H1 (cell line): ENCODE results near the gene SCGB1C2. TPM values are rescaled to one million over a fixed set of nuclear protein-coding genes. Genes with fewer than 3 reads are reported as not detected.

ENCODE experiments used
- CTCF ChIA-PET: fragments of 300-600 bp; sonication (Branson Sonifier 250); formaldehyde crosslinking; loops from one replicate; lab custom pipeline; 2021; ENCODE audit not compliant: partially characterized antibody; lab: Charles Lee
- POLR2A ChIA-PET: fragments of 300-600 bp; sonication (Branson Sonifier 250); formaldehyde crosslinking; loops from one replicate; lab custom pipeline; 2021; ENCODE audit warnings: inconsistent platforms; ENCODE audit not compliant: partially characterized antibody; lab: Charles Lee
- DNase-seq, 2 experiments: peaks; one replicate each; pipeline versions ENCODE4 v3.0.0 to v3.0.0-alpha.2; 2010 to 2022; ENCODE audit warnings: low spot score in 2 of 2, low read depth in 1 of 2, mixed read lengths in 1 of 2
- FAIRE-seq: peaks from 2 replicates; lab custom pipeline; 2011; peaks lifted over from hg19 to GRCh38; lab: Jason Lieb, UNC
- H2AFZ ChIP-seq: 2 replicates; pipeline ENCODE4 v1.8.1; 2012; ENCODE audit warnings: low read length, inconsistent platforms
- H2AK5ac ChIP-seq: 2 replicates; pipeline ENCODE4 v1.6.1; 2013; ENCODE audit warnings: low read depth, low read length
- H2BK120ac ChIP-seq: replicated peaks from 2 replicates; pipeline ENCODE3; 2013; ENCODE audit warnings: low read depth, low read length, inconsistent platforms
- H2BK12ac ChIP-seq: 2 replicates; pipeline ENCODE4 v1.6.1; 2013; ENCODE audit warnings: low read depth, low read length
- H2BK15ac ChIP-seq: 2 replicates; pipeline ENCODE4 v1.6.1; 2013; ENCODE audit warnings: low read length
- H2BK20ac ChIP-seq: 2 replicates; pipeline ENCODE4 v1.6.1; 2013; ENCODE audit warnings: low read length
- H2BK5ac ChIP-seq: 2 replicates; pipeline ENCODE4 v1.6.1; 2013; ENCODE audit warnings: low read depth, low read length
- H3K14ac ChIP-seq: 2 replicates; pipeline ENCODE4 v1.6.1; 2013; ENCODE audit warnings: inconsistent platforms; ENCODE audit not compliant: insufficient read length
- H3K18ac ChIP-seq: 2 replicates; pipeline ENCODE4 v1.6.1; 2013; ENCODE audit warnings: low read length; ENCODE audit errors: extremely low read depth
- H3K23ac ChIP-seq: 2 replicates; pipeline ENCODE4 v1.6.1; 2013; ENCODE audit warnings: inconsistent platforms; ENCODE audit not compliant: insufficient read length
- H3K23me2 ChIP-seq: 2 replicates; pipeline ENCODE4 v1.6.1; 2013; ENCODE audit warnings: low read depth, low read length
- H3K27ac ChIP-seq: 2 replicates; pipeline ENCODE4 v1.6.1; 2011; ENCODE audit warnings: low read depth, low read length, inconsistent platforms
- H3K27me3 ChIP-seq, 4 experiments: replicated peaks in 1 of 4; 1 replicate in 1 of 4; 2 replicates in 3 of 4; pipeline versions ENCODE4 v1.6.1 to v1.8.1; 2011 to 2013; ENCODE audit warnings: low read length in 3 of 4, mild to moderate bottlenecking in 3 of 4, inconsistent platforms in 2 of 4, mixed read lengths in 2 of 4, moderate library complexity in 1 of 4; ENCODE audit not compliant: control insufficient read depth in 3 of 4, insufficient read depth in 3 of 4; ENCODE audit errors: extremely low read depth in 1 of 4
- H3K36me3 ChIP-seq, 4 experiments: 2 replicates each; pipeline versions ENCODE4 v1.6.1 to v1.8.1; 2011 to 2013; ENCODE audit warnings: mild to moderate bottlenecking in 4 of 4, low read length in 3 of 4, moderate library complexity in 2 of 4, control low read depth in 1 of 4, inconsistent platforms in 1 of 4; ENCODE audit not compliant: insufficient read depth in 4 of 4, control insufficient read depth in 2 of 4
- H3K4ac ChIP-seq: replicated peaks from 2 replicates; pipeline ENCODE3; 2013; ENCODE audit warnings: low read length, low read depth, mixed read lengths, inconsistent platforms; ENCODE audit not compliant: insufficient read length
- H3K4me1 ChIP-seq, 4 experiments: replicated peaks in 1 of 4; 1 replicate in 1 of 4; 2 replicates in 3 of 4; pipeline versions ENCODE4 v1.6.1 to v1.8.1; 2011 to 2013; ENCODE audit warnings: low read length in 3 of 4, inconsistent platforms in 2 of 4, mixed read lengths in 1 of 4; ENCODE audit not compliant: insufficient read depth in 4 of 4, control insufficient read depth in 3 of 4
- H3K4me2 ChIP-seq, 2 experiments: 2 replicates each; pipeline versions ENCODE4 v1.6.1 to v1.8.1; 2011 to 2013; ENCODE audit warnings: low read depth in 2 of 2, low read length in 2 of 2, control low read depth in 1 of 2, inconsistent platforms in 1 of 2, mild to moderate bottlenecking in 1 of 2; ENCODE audit not compliant: insufficient read depth in 1 of 2
- H3K4me3 ChIP-seq, 4 experiments: fragments of 200-600, 300-600 bp in 1 of 4; sonication (generic), shearing (Covaris generic), sonication (Bioruptor Twin) in 1 of 4; 2 replicates each; pipeline versions ENCODE4 v1.5.1 to v1.8.1; 2011 to 2016; ENCODE audit warnings: low read length in 4 of 4, low read depth in 3 of 4, control low read depth in 2 of 4, inconsistent platforms in 2 of 4, mild to moderate bottlenecking in 2 of 4, mixed read lengths in 1 of 4, moderate library complexity in 1 of 4; ENCODE audit not compliant: insufficient read depth in 2 of 4; ENCODE audit errors: extremely low read depth in 1 of 4
- H3K56ac ChIP-seq: replicated peaks from 2 replicates; pipeline ENCODE3; 2013; ENCODE audit warnings: low read depth, mild to moderate bottlenecking, mixed read lengths, low read length, inconsistent platforms; ENCODE audit not compliant: insufficient read length
- H3K79me1 ChIP-seq: 2 replicates; pipeline ENCODE4 v1.6.1; 2013; ENCODE audit warnings: low read depth, low read length, control low read depth
- H3K79me2 ChIP-seq, 2 experiments: 2 replicates each; pipeline versions ENCODE4 v1.6.1 to v1.8.1; 2012 to 2013; ENCODE audit warnings: low read length in 2 of 2, mild to moderate bottlenecking in 2 of 2, inconsistent platforms in 1 of 2; ENCODE audit not compliant: insufficient read depth in 2 of 2, control insufficient read depth in 1 of 2
- H3K9ac ChIP-seq, 4 experiments: replicated peaks in 1 of 4; 1 replicate in 1 of 4; 2 replicates in 3 of 4; pipeline versions ENCODE4 v1.6.1 to v1.8.1; 2011 to 2013; ENCODE audit warnings: low read depth in 3 of 4, low read length in 3 of 4, control low read depth in 2 of 4, mild to moderate bottlenecking in 2 of 4, moderate library complexity in 2 of 4, inconsistent platforms in 1 of 4; ENCODE audit errors: extremely low read depth in 1 of 4
- H3K9me3 ChIP-seq, 2 experiments: 2 replicates each; pipeline versions ENCODE4 v1.6.1 to v1.8.1; 2012 to 2013; ENCODE audit warnings: mild to moderate bottlenecking in 2 of 2, moderate library complexity in 2 of 2, control low read depth in 1 of 2, inconsistent platforms in 1 of 2, low read depth in 1 of 2, low read length in 1 of 2, mixed read lengths in 1 of 2; ENCODE audit not compliant: insufficient read depth in 2 of 2
- H4K20me1 ChIP-seq, 2 experiments: replicated peaks in 1 of 2; 2 replicates each; pipeline versions ENCODE3 to v1.8.1; 2011 to 2013; ENCODE audit warnings: inconsistent platforms in 2 of 2, low read length in 2 of 2, mild to moderate bottlenecking in 1 of 2; ENCODE audit not compliant: insufficient read depth in 2 of 2, control insufficient read depth in 1 of 2
- H4K5ac ChIP-seq: 2 replicates; pipeline ENCODE4 v1.6.1; 2013; ENCODE audit warnings: low read length, low read depth, mixed read lengths, inconsistent platforms; ENCODE audit not compliant: insufficient read length
- H4K8ac ChIP-seq: 2 replicates; pipeline ENCODE4 v1.8.0; 2013; ENCODE audit warnings: mild to moderate bottlenecking, moderate library complexity, low read length, inconsistent platforms; ENCODE audit not compliant: insufficient read depth; ENCODE audit errors: extremely low read depth
- H4K91ac ChIP-seq: replicated peaks from 2 replicates; pipeline ENCODE3; 2013; ENCODE audit warnings: low read length, mixed read lengths, inconsistent platforms; ENCODE audit not compliant: insufficient read length
- RAD21 ChIP-seq, 2 experiments: IDR thresholded peaks in 1 of 2; conservative IDR thresholded peaks in 1 of 2; 2 replicates each; pipeline ENCODE4 v1.6.1; 2011; ENCODE audit warnings: low read depth in 2 of 2, low read length in 2 of 2, improper control_type of control experiment in 1 of 2, inconsistent platforms in 1 of 2, mild to moderate bottlenecking in 1 of 2, moderate library complexity in 1 of 2
- SIX5 ChIP-seq: IDR thresholded peaks from 2 replicates; pipeline ENCODE4 v1.6.1; 2011; ENCODE audit warnings: mild to moderate bottlenecking, low read depth, low read length
- WGBS, 2 experiments: shearing (Covaris generic) in 1 of 2; methylation state at CpG; one replicate each; pipeline versions ENCODE4 v1.1.6 to v1.1.7; 2013 to 2015; ENCODE audit warnings: low lambda C conversion rate in 2 of 2, mixed read lengths in 2 of 2, inconsistent platforms in 1 of 2, low coverage in 1 of 2, missing lambda C conversion rate in 1 of 2; ENCODE audit not compliant: insufficient replicate concordance in 2 of 2, insufficient coverage in 1 of 2, insufficient read length in 1 of 2; ENCODE audit errors: extremely low coverage in 1 of 2, missing lambda C conversion rate in 1 of 2; 5-methylcytosine and 5-hydroxymethylcytosine counted together
- polyA plus RNA-seq, 7 experiments: library from polyadenylated mRNA; depleted of rRNA in 3 of 7; stranded (reverse) in 5 of 7; unstranded in 2 of 7; fragments of >200 nt in 5 of 7; fragments of 200-250 nt in 2 of 7; gene quantifications; 1 replicate in 5 of 7; 2 replicates in 1 of 7; 4 replicates in 1 of 7; pipeline versions ENCODE4 v1.2.1 to v1.2.3, GENCODE V29; 2011 to 2013; ENCODE audit warnings: missing spikeins in 2 of 7, mixed read lengths in 2 of 7
- total RNA-seq: library from RNA; stranded (reverse); fragmentation: NEBNext Ultra II Directional; extraction: Animal tissue kit (Norgen Biotek cat#: 25700); gene quantifications from 2 replicates; pipeline ENCODE4 v1.2.1, GENCODE V29; 2021
- TF ChIP-seq, protein P1 (sequence below), 3 experiments: IDR thresholded peaks; 1 replicate in 2 of 3; 2 replicates in 1 of 3; pipeline versions ENCODE4 v1.5.1 to v1.6.1; 2011; ENCODE audit warnings: low read length in 3 of 3, mild to moderate bottlenecking in 3 of 3, inconsistent platforms in 2 of 3, low read depth in 1 of 3, moderate library complexity in 1 of 3; ENCODE audit not compliant: insufficient read depth in 1 of 3; ENCODE audit errors: control extremely low read depth in 1 of 3

Gene SCGB1C2
- total and polyA plus RNA-seq, 2 of the 8 experiments (the other 6 are each of a cell fraction or from before 2014, with no cell fraction given) = not detected

- H2BK120ac ChIP-seq = no peak overlapping the region
- H3K27ac ChIP-seq = no peak overlapping the region
- H2BK15ac ChIP-seq = no peak overlapping the region
- H3K4me1 ChIP-seq = no peaks in the 10 kb centered on the region; a peak in 1 of 7 replicates
- FAIRE-seq = peak; percentile 78
- no peak overlapping the region for H3K23ac ChIP-seq
- H3K79me2 ChIP-seq = no peaks in the 10 kb centered on the region
- ChIA-PET POLR2A (no interaction called here), CTCF (interaction anchor here (0.5 to 3.4 kb wide), 22 partner anchors 9 to 536 kb away, joined by 3 to 21 read pairs (median 4); no protein-coding TSS in a partner anchor)
- H3K4ac ChIP-seq = no peak overlapping the region
- no peak overlapping the region for H3K56ac ChIP-seq
- no peak overlapping the region for H2BK20ac ChIP-seq
- no peak overlapping the region for H3K4me2 ChIP-seq
- H3K14ac ChIP-seq = no peak overlapping the region
- H2AK5ac ChIP-seq = no peak overlapping the region
- H3K36me3 ChIP-seq = no peaks in the 10 kb centered on the region
- no peak overlapping the region for H2BK5ac ChIP-seq
- no peak overlapping the region for H4K8ac ChIP-seq
- H3K23me2 ChIP-seq = no peaks in the 10 kb centered on the region
- H3K4me3 ChIP-seq = no peak overlapping the region
- no peak overlapping the region for H2AFZ ChIP-seq
- no peak overlapping the region for H3K9ac ChIP-seq
- no peaks in the 10 kb centered on the region for H3K79me1 ChIP-seq
- H4K91ac ChIP-seq = no peak overlapping the region
- no peak overlapping the region for H2BK12ac ChIP-seq
- no peaks in the 10 kb centered on the region for H3K9me3 ChIP-seq
- no peaks in the 10 kb centered on the region for H3K27me3 ChIP-seq
- no peak overlapping the region for H4K5ac ChIP-seq
- H4K20me1 ChIP-seq = no peaks in the 10 kb centered on the region
- peak in 1 of 2 experiments; percentile 64 for DNase-seq
- TF ChIP-seq SIX5 = no peak
- peak; percentile 23 to 47; a peak in 3 of 4 replicates for TF ChIP-seq RAD21 (IDR thresholded peaks at IDR 0.05 in 1 of 2, conservative IDR thresholded peaks at IDR 0.05 in 1 of 2; ENCODE audit: low read depth in 2 of 2, low read length in 2 of 2)
- TF ChIP-seq, protein P1, sequence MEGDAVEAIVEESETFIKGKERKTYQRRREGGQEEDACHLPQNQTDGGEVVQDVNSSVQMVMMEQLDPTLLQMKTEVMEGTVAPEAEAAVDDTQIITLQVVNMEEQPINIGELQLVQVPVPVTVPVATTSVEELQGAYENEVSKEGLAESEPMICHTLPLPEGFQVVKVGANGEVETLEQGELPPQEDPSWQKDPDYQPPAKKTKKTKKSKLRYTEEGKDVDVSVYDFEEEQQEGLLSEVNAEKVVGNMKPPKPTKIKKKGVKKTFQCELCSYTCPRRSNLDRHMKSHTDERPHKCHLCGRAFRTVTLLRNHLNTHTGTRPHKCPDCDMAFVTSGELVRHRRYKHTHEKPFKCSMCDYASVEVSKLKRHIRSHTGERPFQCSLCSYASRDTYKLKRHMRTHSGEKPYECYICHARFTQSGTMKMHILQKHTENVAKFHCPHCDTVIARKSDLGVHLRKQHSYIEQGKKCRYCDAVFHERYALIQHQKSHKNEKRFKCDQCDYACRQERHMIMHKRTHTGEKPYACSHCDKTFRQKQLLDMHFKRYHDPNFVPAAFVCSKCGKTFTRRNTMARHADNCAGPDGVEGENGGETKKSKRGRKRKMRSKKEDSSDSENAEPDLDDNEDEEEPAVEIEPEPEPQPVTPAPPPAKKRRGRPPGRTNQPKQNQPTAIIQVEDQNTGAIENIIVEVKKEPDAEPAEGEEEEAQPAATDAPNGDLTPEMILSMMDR (IDR thresholded peaks at IDR 0.05; ENCODE audit: control extremely low read depth in 1 of 3, insufficient read depth in 1 of 3, low read depth in 1 of 3, low read length in 3 of 3) = peak; percentile 48 to 62 (median 50)
- TF ChIP-seq, all 59 proteins: peak for 2
- no peak overlapping the region for H3K18ac ChIP-seq
- WGBS, 2 experiments = 75% methylated on average over 11 of the region's 11 CpGs; no CpG with 5 or more reads in 1 of the 2 experiments
Observed at GRCh38 chr17:163514-164098, 26.2 kb downstream of the SCGB1C2 start.
